HepG2 (cell line): Measurements from ENCODE around the gene CNOT10. TPM values are rescaled to one million over a fixed set of nuclear protein-coding genes. Genes with fewer than 3 reads are reported as not detected.
A peak's percentile ranks its signal among the peaks of the same experiment; 100 is the strongest.
"Not testable (repeated sequence)": the region's sequence is repeated elsewhere in the genome, so short reads cannot be mapped to it uniquely, and the experiment has no call there.

Source experiments
- ATAC-seq: fragments of 200-7000 bp; cut with Tn5 transposase; 3 replicates; pipeline ENCODE4 v1.9.1; 2020; ENCODE audit warnings: mild to moderate bottlenecking, moderate library complexity
- BruUV-seq: library from RNA; stranded (reverse); fragments of 400-500 nt; replicated peaks from 2 replicates; lab custom pipeline; 2021; lab: Mats Ljungman, UMichigan
- CTCF ChIA-PET: fragments of 300-600 bp; formaldehyde crosslinking; extraction: SDS; loops from one replicate; lab custom pipeline; 2021; ENCODE audit warnings: low total read pairs, inconsistent platforms, low intra/inter-chr PET ratio; lab: Yijun Ruan, JAX
- POLR2A ChIA-PET: fragments of 350-600 bp; sonication (Branson Sonifier 250); formaldehyde crosslinking; loops from one replicate; lab custom pipeline; 2020; ENCODE audit warnings: antibody characterized with exemption, inconsistent platforms; lab: Yijun Ruan, JAX
- DNase-seq: peaks from one replicate; pipeline ENCODE4 v3.0.0-alpha.2; 2015; ENCODE audit warnings: low spot score
- FAIRE-seq: peaks from 3 replicates; lab custom pipeline; 2011; peaks lifted over from hg19 to GRCh38; lab: Jason Lieb, UNC
- H2AFZ ChIP-seq: one replicate; pipeline ENCODE4 v1.6.1; 2011; ENCODE audit warnings: low read length, inconsistent platforms
- H3K27ac ChIP-seq: fragments of 300-600 bp; 3 replicates; pipeline ENCODE4 v1.8.0; 2011; ENCODE audit warnings: mixed run types, mild to moderate bottlenecking, mixed read lengths, low read length, inconsistent platforms; ENCODE audit not compliant: insufficient read depth; ENCODE audit errors: extremely low read length
- H3K27me3 ChIP-seq, 2 experiments: fragments of 200-600 bp in 1 of 2; 2 replicates in 1 of 2; 3 replicates in 1 of 2; pipeline versions ENCODE4 v1.6.0 to v1.8.0; 2011; ENCODE audit warnings: low read length in 2 of 2, mild to moderate bottlenecking in 2 of 2, moderate library complexity in 2 of 2, inconsistent platforms in 1 of 2; ENCODE audit not compliant: insufficient read depth in 2 of 2, control insufficient read depth in 1 of 2
- H3K36me3 ChIP-seq, 2 experiments: fragments of 200-600 bp in 1 of 2; replicated peaks in 1 of 2; 2 replicates in 1 of 2; 3 replicates in 1 of 2; pipeline versions ENCODE4 v1.5.1 to v1.8.0; 2011; ENCODE audit warnings: low read length in 2 of 2, inconsistent platforms in 1 of 2; ENCODE audit not compliant: insufficient read depth in 2 of 2, control insufficient read depth in 1 of 2
- H3K4me1 ChIP-seq: 2 replicates; pipeline ENCODE4 v1.5.1; 2012; ENCODE audit warnings: low read length, inconsistent platforms; ENCODE audit not compliant: insufficient read depth
- H3K4me2 ChIP-seq: 2 replicates; pipeline ENCODE4 v1.6.0; 2011; ENCODE audit warnings: low read depth, low read length, inconsistent platforms
- H3K4me3 ChIP-seq, 3 experiments: fragments of 200-600 bp in 1 of 3; sonication (generic), shearing (Covaris generic) in 1 of 3; replicated peaks in 1 of 3; 2 replicates each; pipeline ENCODE4 v1.5.1; 2011 to 2016; ENCODE audit warnings: low read length in 3 of 3, inconsistent platforms in 2 of 3, low read depth in 2 of 3, mild to moderate bottlenecking in 2 of 3, control low read depth in 1 of 3, mixed read lengths in 1 of 3; ENCODE audit not compliant: insufficient read depth in 1 of 3
- H3K79me2 ChIP-seq: one replicate; pipeline ENCODE4 v1.6.1; 2011; ENCODE audit warnings: low read length, inconsistent platforms; ENCODE audit not compliant: insufficient read depth
- H3K9ac ChIP-seq: 2 replicates; pipeline ENCODE4 v1.6.0; 2011; ENCODE audit warnings: mild to moderate bottlenecking, low read depth, low read length, inconsistent platforms; ENCODE audit not compliant: insufficient read depth
- H3K9me3 ChIP-seq: 2 replicates; pipeline ENCODE4 v1.5.1; 2012; ENCODE audit warnings: mild to moderate bottlenecking, low read length
- H4K20me1 ChIP-seq: 2 replicates; pipeline ENCODE4 v1.6.0; 2011; ENCODE audit warnings: inconsistent platforms, mild to moderate bottlenecking, low read length, moderate library complexity; ENCODE audit not compliant: insufficient read depth
- ARID5B ChIP-seq: IDR thresholded peaks from 2 replicates; pipeline ENCODE4 v1.4.0; 2020; ENCODE audit warnings: mild to moderate bottlenecking, missing genetic modification reagents
- IKZF5 ChIP-seq: IDR thresholded peaks from 2 replicates; pipeline ENCODE4 v1.6.1; 2018; ENCODE audit warnings: missing genetic modification reagents, mild to moderate bottlenecking, missing compliant biosample characterization
- NBN ChIP-seq: fragments of 450-650 bp; conservative IDR thresholded peaks from 2 replicates; pipeline ENCODE4 v1.6.1; 2017
- ZNF687 ChIP-seq: sonication (generic); formaldehyde crosslinking; IDR thresholded peaks from 2 replicates; pipeline ENCODE4 v1.5.1; 2020; ENCODE audit warnings: mild to moderate bottlenecking, missing genetic modification reagents, moderate library complexity
- WGBS: methylation state at CpG from one replicate; pipeline ENCODE4 v1.1.6; 2017; ENCODE audit warnings: low lambda C conversion rate; 5-methylcytosine and 5-hydroxymethylcytosine counted together
- in situ Hi-C: cut with HindIII; loops from 2 replicates; pipeline ENCODE4 v1.10.0; 2017; ENCODE audit warnings: low pct_unique_long_range_greater_than_20kb; ENCODE audit not compliant: extremely low pct_ligation_motif_present
- intact Hi-C: fragments of 100-400 bp; cut with micrococcal nuclease; formaldehyde crosslinking; loops from one replicate; pipeline ENCODE4 v1.10.0; 2022; ENCODE audit not compliant: unreplicated experiment
- polyA plus RNA-seq, 8 experiments: library from polyadenylated mRNA; depleted of rRNA in 3 of 8; stranded (reverse) in 7 of 8; unstranded in 1 of 8; fragments of >200 nt; fragmentation: Illumina TruSeq in 4 of 8; extraction: Trizol in 4 of 8; gene quantifications; 2 replicates each; pipeline versions ENCODE4 v1.2.1 to v1.2.3, GENCODE V29; 2011 to 2016; ENCODE audit warnings: low read depth in 4 of 8, missing spikeins in 1 of 8, mixed read lengths in 1 of 8; ENCODE audit not compliant: insufficient read depth in 1 of 8
- total RNA-seq, 5 experiments: library from RNA; depleted of rRNA; stranded (reverse); fragments of >200 nt; fragmentation: Illumina TruSeq; extraction: Trizol; gene quantifications; 2 replicates each; pipeline ENCODE4 v1.2.3, GENCODE V29; 2016; ENCODE audit warnings: low read depth in 1 of 5

Gene CNOT10
- total and polyA plus RNA-seq, 2 of the 13 experiments (the other 11 are each of a cell fraction or from before 2014, with no cell fraction given), result 21.2 to 34.1 TPM

GRCh38 chr3:32794487-32795308 lies 109.7 kb downstream of the CNOT10 start (continued):
- TF ChIP-seq ARID5B (CRISPR knock-in tag) (peak; percentile 94), IKZF5 (CRISPR knock-in tag) (peak; percentile 79), ZNF687 (CRISPR knock-in tag) (peak; percentile 64), NBN (no peak)

GRCh38 chr3:32796384-32796950 lies 111.5 kb downstream of the CNOT10 start:
- ATAC-seq, H3K79me2 ChIP-seq, H3K4me2 ChIP-seq, H2AFZ ChIP-seq, FAIRE-seq, DNase-seq, in situ Hi-C loops, H4K20me1 ChIP-seq, H3K9me3 ChIP-seq, BruUV-seq, CTCF ChIA-PET, H3K9ac ChIP-seq, H3K27me3 ChIP-seq, H3K4me3 ChIP-seq, H3K36me3 ChIP-seq, intact Hi-C loops: not testable (repeated sequence)
- POLR2A ChIA-PET, result interaction anchor here (1.5 kb wide), 1 partner anchor 17 kb away, joined by 5 read pairs; no protein-coding TSS in a partner anchor
- peaks cover 62% of the 10 kb centered on the region for H3K4me1 ChIP-seq
- 91% methylated on average over 11 of the region's 11 CpGs for WGBS
- peak overlapping the region; percentile 33 for H3K27ac ChIP-seq
